Right atrium auricular region (tissue), 2 donors: ENCODE results near the gene OPRM1. TPM values are rescaled to one million over a fixed set of nuclear protein-coding genes. Genes with fewer than 3 reads are reported as not detected.

Experiments
- DNase-seq: peaks from one replicate; pipeline ENCODE4 v3.0.0-alpha.2; 2019; ENCODE audit warnings: low spot score
- H3K27ac ChIP-seq, 2 donors: fragments of 200-600 bp; sonication (generic); 1 replicate in 1 of 2; 2 replicates in 1 of 2; pipeline ENCODE4 v1.5.1; 2016 to 2019
- H3K27me3 ChIP-seq, 2 donors: fragments of 200-600 bp; sonication (generic); one replicate each; pipeline versions ENCODE4 v1.5.1 to v1.6.0; 2017 to 2019
- H3K36me3 ChIP-seq: fragments of 200-600 bp; sonication (generic); one replicate; pipeline ENCODE4 v1.5.1; 2016
- H3K4me1 ChIP-seq, 2 donors: fragments of 200-600 bp; sonication (generic); one replicate each; pipeline versions ENCODE4 v1.5.1 to v1.6.0; 2017 to 2019
- H3K4me3 ChIP-seq, 2 donors: fragments of 200-600 bp; sonication (generic); 1 replicate in 1 of 2; 2 replicates in 1 of 2; pipeline ENCODE4 v1.5.1; 2017 to 2019; ENCODE audit warnings: mild to moderate bottlenecking in 1 of 2, moderate library complexity in 1 of 2
- H3K9me3 ChIP-seq, 2 donors: fragments of 200-600 bp; sonication (generic); one replicate each; pipeline ENCODE4 v1.5.1; 2019
- CTCF ChIP-seq, 2 donors: fragments of 200-600 bp; sonication (generic); IDR thresholded peaks; one replicate each; pipeline ENCODE4 v1.5.1; 2019; ENCODE audit warnings: antibody characterized with exemption in 2 of 2
- total RNA-seq, 2 donors: library from RNA; depleted of rRNA; stranded (reverse); fragments of >200 nt; gene quantifications; one replicate each; pipeline ENCODE4 v1.1.0, GENCODE V29; 2016

The OPRM1 gene
- total RNA-seq, 2 donors from 2014 or later, result not detected

- H3K4me3 ChIP-seq, result no peak overlapping the region
- no peak overlapping the region for H3K27ac ChIP-seq
- no peaks in the 10 kb centered on the region for H3K27me3 ChIP-seq
- no peak for DNase-seq
- H3K36me3 ChIP-seq, result no peaks in the 10 kb centered on the region
- no peak for TF ChIP-seq CTCF (IDR thresholded peaks at IDR 0.05)
- no peaks in the 10 kb centered on the region for H3K9me3 ChIP-seq
- no peaks in the 10 kb centered on the region for H3K4me1 ChIP-seq
These were observed 227.6 kb downstream of the OPRM1 start for GRCh38 chr6:154266560-154267099.

GRCh38 chr6:154267508-154268106 is 228.6 kb downstream of the OPRM1 start:
- TF ChIP-seq CTCF (IDR thresholded peaks at IDR 0.05), result no peak
- DNase-seq, result no peak
- Histone ChIP-seq H3K4me3 (no peak overlapping the region), H3K27me3 (no peaks in the 10 kb centered on the region), H3K36me3 (no peaks in the 10 kb centered on the region), H3K9me3 (no peaks in the 10 kb centered on the region), H3K27ac (no peak overlapping the region), H3K4me1 (no peaks in the 10 kb centered on the region)

GRCh38 chr6:154268486-154268885 is 229.4 kb downstream of the OPRM1 start:
- Histone ChIP-seq H3K27me3 (no peaks in the 10 kb centered on the region), H3K27ac (no peak overlapping the region), H3K4me3 (no peak overlapping the region), H3K9me3 (no peaks in the 10 kb centered on the region), H3K36me3 (no peaks in the 10 kb centered on the region), H3K4me1 (no peaks in the 10 kb centered on the region)
- no peak for DNase-seq
- no peak for TF ChIP-seq CTCF (IDR thresholded peaks at IDR 0.05)

GRCh38 chr6:154274168-154274567 is 235.1 kb downstream of the OPRM1 start:
- H3K9me3 ChIP-seq, result no peaks in the 10 kb centered on the region
- H3K27ac ChIP-seq, result no peak overlapping the region
- DNase-seq, result no peak
- no peaks in the 10 kb centered on the region for H3K36me3 ChIP-seq
- H3K27me3 ChIP-seq, result no peaks in the 10 kb centered on the region
- H3K4me3 ChIP-seq, result no peak overlapping the region
- TF ChIP-seq CTCF (IDR thresholded peaks at IDR 0.05), result no peak
- peaks cover 0 to 9% of the 10 kb centered on the region in 2 donors for H3K4me1 ChIP-seq

- Histone ChIP-seq H3K9me3 (no peaks in the 10 kb centered on the region), H3K36me3 (no peaks in the 10 kb centered on the region), H3K4me3 (no peak overlapping the region), H3K4me1 (peaks cover 0 to 9% of the 10 kb centered on the region in 2 donors), H3K27me3 (no peaks in the 10 kb centered on the region), H3K27ac (no peak overlapping the region)
- peak; percentile 41 to 76 for TF ChIP-seq CTCF (IDR thresholded peaks at IDR 0.05)
- no peak for DNase-seq
These were observed 238.0 kb downstream of the OPRM1 start for GRCh38 chr6:154276810-154277628.
